Measurements from ENCODE around the gene WDR86. TPM values are rescaled to one million over a fixed set of nuclear protein-coding genes. Genes with fewer than 3 reads are reported as not detected.

WDR86 gene
- total and polyA plus RNA-seq, 2 experiments from 2014 or later = not detected

GRCh38 chr7:151376218-151376902, 33.5 kb downstream of the WDR86 start:
- WGBS, 2 experiments (ENCODE audit: low coverage in 1 of 2, low lambda C conversion rate in 2 of 2, missing lambda C conversion rate in 2 of 2) = 90 to 93% methylated on average over 33 of the region's 33 CpGs
- no peaks in the 10 kb centered on the region for H3K9me3 ChIP-seq (ENCODE audit: low read depth)
- no peak overlapping the region for H3K4me2 ChIP-seq (ENCODE audit: unreplicated experiment)
- TF ChIP-seq EZH2 (IDR thresholded peaks at IDR 0.05; ENCODE audit: insufficient read depth, poor library complexity, severe bottlenecking) (no peak), EZH2phosphoT487 (IDR thresholded peaks at IDR 0.05; ENCODE audit: insufficient read depth, low read depth) (no peak)
- peaks cover 6% of the 10 kb centered on the region; the same call in 1 of the 2 replicates for H3K27me3 ChIP-seq (replicated peaks; ENCODE audit: insufficient read depth)
- no peaks in the 10 kb centered on the region for H3K4me1 ChIP-seq (ENCODE audit: insufficient read depth)
- no peaks in the 10 kb centered on the region for H3F3A ChIP-seq (ENCODE audit: insufficient read depth)
- in situ Hi-C loops (cut with MboI) = no loop called here
- no peaks in the 10 kb centered on the region for H3K9me2 ChIP-seq (ENCODE audit: insufficient read depth)
- H2AFZ ChIP-seq = no peak overlapping the region
- no peak overlapping the region for H3K4me3 ChIP-seq
- H3K36me3 ChIP-seq (ENCODE audit: low read depth) = no peaks in the 10 kb centered on the region
- DNase-seq = no peak
- H4K20me1 ChIP-seq (ENCODE audit: insufficient read depth) = no peaks in the 10 kb centered on the region
- H3K9ac ChIP-seq = no peak overlapping the region
- no peak overlapping the region for H3K27ac ChIP-seq
- H3K79me2 ChIP-seq (ENCODE audit: insufficient read depth) = no peaks in the 10 kb centered on the region

GRCh38 chr7:151375530-151376217, 34.2 kb downstream of the WDR86 start:
- no peak overlapping the region for H3K4me3 ChIP-seq
- H3K9ac ChIP-seq = no peak overlapping the region
- no peaks in the 10 kb centered on the region for H3K27me3 ChIP-seq (replicated peaks; ENCODE audit: insufficient read depth)
- H3K9me2 ChIP-seq (ENCODE audit: insufficient read depth) = no peaks in the 10 kb centered on the region
- TF ChIP-seq EZH2 (IDR thresholded peaks at IDR 0.05; ENCODE audit: insufficient read depth, poor library complexity, severe bottlenecking) (no peak), EZH2phosphoT487 (IDR thresholded peaks at IDR 0.05; ENCODE audit: insufficient read depth, low read depth) (no peak)
- H3K36me3 ChIP-seq (ENCODE audit: low read depth) = no peaks in the 10 kb centered on the region
- H3K4me2 ChIP-seq (ENCODE audit: unreplicated experiment) = no peak overlapping the region
- no peaks in the 10 kb centered on the region for H3F3A ChIP-seq (ENCODE audit: insufficient read depth)
- WGBS, 2 experiments (ENCODE audit: low coverage in 1 of 2, low lambda C conversion rate in 2 of 2, missing lambda C conversion rate in 2 of 2) = 83 to 84% methylated on average over 10 of the region's 10 CpGs
- no peaks in the 10 kb centered on the region for H3K79me2 ChIP-seq (ENCODE audit: insufficient read depth)
- DNase-seq = no peak
- H3K9me3 ChIP-seq (ENCODE audit: low read depth) = no peaks in the 10 kb centered on the region
- in situ Hi-C loops (cut with MboI) = no loop called here
- H2AFZ ChIP-seq = no peak overlapping the region
- no peaks in the 10 kb centered on the region for H4K20me1 ChIP-seq (ENCODE audit: insufficient read depth)
- H3K27ac ChIP-seq = no peak overlapping the region
- no peaks in the 10 kb centered on the region for H3K4me1 ChIP-seq (ENCODE audit: insufficient read depth)

DNA sequence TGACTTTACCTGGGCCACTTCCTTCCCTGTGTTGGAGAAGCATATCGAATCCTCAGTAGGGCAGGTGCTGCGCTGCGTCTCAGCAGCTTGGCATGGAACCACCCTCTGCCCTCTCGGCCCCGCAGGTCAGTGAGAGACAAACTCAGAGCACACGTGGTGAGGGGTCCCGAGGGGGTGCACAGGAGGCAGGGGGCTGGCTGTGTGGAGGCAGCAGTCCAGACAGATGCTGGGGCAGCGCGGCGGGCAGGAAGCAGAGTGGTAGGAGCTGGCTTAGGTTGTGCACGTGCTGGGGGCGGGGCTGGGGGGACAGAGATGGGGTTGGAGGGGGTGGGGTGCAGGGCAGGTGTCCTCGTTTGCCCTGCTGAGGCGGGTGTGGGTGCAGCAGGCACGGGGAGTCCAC, 35.1 kb downstream of the WDR86 start:
- Histone ChIP-seq H4K20me1 (ENCODE audit: insufficient read depth) (no peaks in the 10 kb centered on the region), H3K4me2 (ENCODE audit: unreplicated experiment) (no peak overlapping the region), H3K27me3 (replicated peaks; ENCODE audit: insufficient read depth) (no peaks in the 10 kb centered on the region), H3K4me1 (ENCODE audit: insufficient read depth) (no peaks in the 10 kb centered on the region), H3K9me2 (ENCODE audit: insufficient read depth) (no peaks in the 10 kb centered on the region), H3K79me2 (ENCODE audit: insufficient read depth) (no peaks in the 10 kb centered on the region), H3K9ac (no peak overlapping the region), H3K4me3 (no peak overlapping the region), H2AFZ (no peak overlapping the region), H3K36me3 (ENCODE audit: low read depth) (no peaks in the 10 kb centered on the region), H3F3A (ENCODE audit: insufficient read depth) (no peaks in the 10 kb centered on the region), H3K9me3 (ENCODE audit: low read depth) (no peaks in the 10 kb centered on the region), H3K27ac (no peak overlapping the region)
- in situ Hi-C loops (cut with MboI) = loop anchor here (25.0 kb wide), 1 partner anchor 388 kb away; no protein-coding TSS in a partner anchor
- DNase-seq = no peak
- TF ChIP-seq EZH2phosphoT487 (IDR thresholded peaks at IDR 0.05; ENCODE audit: insufficient read depth, low read depth) (no peak), EZH2 (IDR thresholded peaks at IDR 0.05; ENCODE audit: insufficient read depth, poor library complexity, severe bottlenecking) (no peak)
- 79 to 88% methylated on average over 5 to 15 of the region's 15 CpGs for WGBS, 2 experiments (ENCODE audit: low coverage in 1 of 2, low lambda C conversion rate in 2 of 2, missing lambda C conversion rate in 2 of 2)

- H3K4me2 ChIP-seq (ENCODE audit: unreplicated experiment) = no peak overlapping the region
- no peaks in the 10 kb centered on the region for H3K4me1 ChIP-seq (ENCODE audit: insufficient read depth)
- TF ChIP-seq EZH2phosphoT487 (IDR thresholded peaks at IDR 0.05; ENCODE audit: insufficient read depth, low read depth) (no peak), EZH2 (IDR thresholded peaks at IDR 0.05; ENCODE audit: insufficient read depth, poor library complexity, severe bottlenecking) (no peak)
- no peak overlapping the region for H3K27ac ChIP-seq
- in situ Hi-C loops (cut with MboI) = loop anchor here (25.0 kb wide), 1 partner anchor 388 kb away; no protein-coding TSS in a partner anchor
- no peaks in the 10 kb centered on the region for H3K27me3 ChIP-seq (replicated peaks; ENCODE audit: insufficient read depth)
- H3K36me3 ChIP-seq (ENCODE audit: low read depth) = peaks cover 3% of the 10 kb centered on the region
- WGBS, 2 experiments (ENCODE audit: low coverage in 1 of 2, low lambda C conversion rate in 2 of 2, missing lambda C conversion rate in 2 of 2) = 89 to 90% methylated on average over 15 of the region's 15 CpGs
- H3K9me3 ChIP-seq (ENCODE audit: low read depth) = no peaks in the 10 kb centered on the region
- no peak for DNase-seq
- no peaks in the 10 kb centered on the region for H3K79me2 ChIP-seq (ENCODE audit: insufficient read depth)
- H3K4me3 ChIP-seq = no peak overlapping the region
- no peak overlapping the region for H2AFZ ChIP-seq
- no peak overlapping the region for H3K9ac ChIP-seq
- no peaks in the 10 kb centered on the region for H4K20me1 ChIP-seq (ENCODE audit: insufficient read depth)
- H3F3A ChIP-seq (ENCODE audit: insufficient read depth) = no peaks in the 10 kb centered on the region
- no peaks in the 10 kb centered on the region for H3K9me2 ChIP-seq (ENCODE audit: insufficient read depth)
These were observed 35.7 kb downstream of the WDR86 start for GRCh38 chr7:151374139-151374538.
